ENCODE data around the gene NCAPG2. TPM values are rescaled to one million over a fixed set of nuclear protein-coding genes. Genes with fewer than 3 reads are reported as not detected.

Gene NCAPG2
- total RNA-seq, 1 experiment from 2014 or later: 99.4 TPM

- Histone ChIP-seq H3K14ac (ENCODE audit: insufficient read depth, low read length) (no peak overlapping the region), H3K27me3 (ENCODE audit: insufficient read depth, low read length) (no peaks in the 10 kb centered on the region), H4K91ac (ENCODE audit: insufficient read length, low read depth, low read length) (no peak overlapping the region), H3K4me2 (ENCODE audit: insufficient read depth, insufficient read length, low read length) (no peak overlapping the region), H3K79me2 (ENCODE audit: insufficient read depth, low read length) (no peaks in the 10 kb centered on the region), H3K23me2 (ENCODE audit: insufficient read length, low read depth, low read length, poor library complexity, severe bottlenecking) (no peaks in the 10 kb centered on the region), H3K56ac (ENCODE audit: insufficient read length, low read depth, low read length) (no peak overlapping the region), H3K4me1 (ENCODE audit: insufficient read depth, low read length) (no peaks in the 10 kb centered on the region), H4K20me1 (ENCODE audit: control insufficient read depth, insufficient read depth, insufficient read length) (no peaks in the 10 kb centered on the region), H3K18ac (ENCODE audit: insufficient read length, low read depth, low read length) (no peak overlapping the region), H2BK5ac (ENCODE audit: insufficient read length, low read length) (no peak overlapping the region), H3K9me3 (ENCODE audit: control insufficient read depth, low read depth, low read length) (no peaks in the 10 kb centered on the region), H3K4ac (ENCODE audit: low read depth, low read length) (no peak overlapping the region), H2BK120ac (ENCODE audit: low read depth, low read length, poor library complexity, severe bottlenecking) (no peak overlapping the region), H4K5ac (ENCODE audit: insufficient read length, low read depth, low read length) (no peak overlapping the region), H3K9ac (ENCODE audit: extremely low read depth, insufficient read length, low read length) (no peak overlapping the region), H2AK5ac (ENCODE audit: insufficient read length, low read length) (no peak overlapping the region), H4K8ac (replicated peaks; ENCODE audit: insufficient read length, low read depth, low read length) (no peak overlapping the region), H2AFZ (ENCODE audit: low read length) (no peak overlapping the region), H3T11ph (ENCODE audit: low read length) (no peak overlapping the region), H3K79me1 (ENCODE audit: insufficient read depth, low read depth, low read length, poor library complexity, severe bottlenecking) (no peaks in the 10 kb centered on the region), H3K27ac (ENCODE audit: insufficient read length, low read depth, low read length) (no peak overlapping the region), H3K23ac (ENCODE audit: insufficient read length, low read depth, low read length) (no peak overlapping the region), H2BK15ac (ENCODE audit: low read depth, low read length) (no peak overlapping the region), H2BK12ac (ENCODE audit: insufficient read length, low read depth, low read length) (no peak overlapping the region), H2BK20ac (ENCODE audit: low read depth, low read length, poor library complexity, severe bottlenecking) (no peak overlapping the region)
- WGBS (ENCODE audit: extremely low coverage, insufficient read length, low lambda C conversion rate): no CpG with 5 or more reads among the region's 1 CpG
- Mint-ChIP-seq H3K27ac (no peak overlapping the region), H3K27me3 (ENCODE audit: low read depth) (no peaks in the 10 kb centered on the region), H3K4me3 (no peak overlapping the region), H3K4me1 (peaks cover 0 to 7% of the 10 kb centered on the region in 2 experiments; a peak in 2 of 4 replicates), H3K9me3 (no peaks in the 10 kb centered on the region), H3K36me3 (ENCODE audit: insufficient read depth in 1 of 3, low read depth in 3 of 3) (peaks cover 2 to 5% (median 5%) of the 10 kb centered on the region in 3 experiments; a peak in 4 of 7 replicates)
- DNase-seq: no peak
- no peak for TF ChIP-seq CTCF (conservative IDR thresholded peaks at IDR 0.05)
These were observed 103.5 kb downstream of the NCAPG2 start for GRCh38 chr7:158601090-158601489.
